GM06990 (cell line): ENCODE results near the gene DEK.
A peak's percentile ranks its signal among the peaks of the same experiment; 100 is the strongest.
"Not testable (repeated sequence)": the region's sequence is repeated elsewhere in the genome, so short reads cannot be mapped to it uniquely, and the experiment has no call there.

Experiments
- DNase-seq: peaks from one replicate; pipeline ENCODE4 v3.0.0-alpha.2; 2011; ENCODE audit not compliant: insufficient read length; ENCODE audit errors: extremely low read depth
- H3K27me3 ChIP-seq: replicated peaks from 2 replicates; pipeline ENCODE4 v1.6.0; 2011; ENCODE audit warnings: low read length; ENCODE audit not compliant: control insufficient read depth, insufficient read depth
- H3K36me3 ChIP-seq: 2 replicates; pipeline ENCODE4 v1.5.1; 2011; ENCODE audit warnings: low read length; ENCODE audit not compliant: control insufficient read depth, insufficient read depth
- H3K4me3 ChIP-seq: replicated peaks from 2 replicates; pipeline ENCODE4 v1.5.1; 2011; ENCODE audit warnings: low read depth, mild to moderate bottlenecking, control low read depth, low read length
- TF ChIP-seq, protein P1 (sequence below): IDR thresholded peaks from 2 replicates; pipeline ENCODE4 v1.5.1; 2011; ENCODE audit warnings: low read length, control low read depth, mild to moderate bottlenecking, inconsistent platforms; ENCODE audit not compliant: insufficient read depth, poor library complexity, severe bottlenecking

DEK gene, protein sequence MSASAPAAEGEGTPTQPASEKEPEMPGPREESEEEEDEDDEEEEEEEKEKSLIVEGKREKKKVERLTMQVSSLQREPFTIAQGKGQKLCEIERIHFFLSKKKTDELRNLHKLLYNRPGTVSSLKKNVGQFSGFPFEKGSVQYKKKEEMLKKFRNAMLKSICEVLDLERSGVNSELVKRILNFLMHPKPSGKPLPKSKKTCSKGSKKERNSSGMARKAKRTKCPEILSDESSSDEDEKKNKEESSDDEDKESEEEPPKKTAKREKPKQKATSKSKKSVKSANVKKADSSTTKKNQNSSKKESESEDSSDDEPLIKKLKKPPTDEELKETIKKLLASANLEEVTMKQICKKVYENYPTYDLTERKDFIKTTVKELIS

DNA sequence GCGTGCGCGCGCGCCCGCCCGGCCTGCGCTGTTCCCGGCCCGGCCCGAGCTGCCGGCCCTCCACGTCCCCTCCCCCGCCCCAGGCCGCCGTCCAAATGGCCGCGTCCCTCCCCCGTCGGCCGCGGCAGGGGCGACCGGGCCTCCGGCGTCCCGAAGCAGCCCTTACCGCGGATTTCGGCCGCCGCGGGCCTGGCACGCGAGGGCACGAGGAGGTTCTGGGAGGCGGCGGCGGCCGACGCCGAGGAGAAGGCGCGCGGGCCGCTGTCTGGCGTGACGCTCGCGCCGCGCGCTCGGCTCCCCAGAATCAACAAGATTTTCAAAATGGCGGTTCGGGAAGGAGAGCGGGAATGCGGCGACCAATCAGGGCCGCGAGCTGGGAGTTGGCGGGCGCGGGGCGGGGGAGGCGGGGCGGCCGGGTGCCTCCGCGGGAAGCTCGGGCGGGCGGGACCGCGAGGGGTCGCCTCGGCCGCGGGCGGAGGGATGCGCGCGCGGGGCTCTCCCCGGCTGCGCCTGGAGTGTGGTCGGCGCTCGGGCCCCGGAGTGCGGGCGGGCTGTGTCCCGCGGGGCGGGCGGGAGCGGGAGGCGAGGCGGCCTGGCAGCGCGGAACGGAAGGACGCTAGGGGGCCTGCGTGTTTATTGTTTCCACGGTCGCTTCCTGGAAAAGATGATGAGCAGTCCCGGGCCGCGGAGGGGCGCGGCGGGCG lies at the start of gene DEK:
Gene DEK (minus strand): TSS at position 312 of the 704 bp plus-strand sequence. CDS start 543 bp downstream, outside the sequence.
- Histone ChIP-seq H3K4me3 (peak within 1 kb of the TSS; percentile 71), H3K27me3 (no peaks in the 10 kb centered on the region), H3K36me3 (0 out of 2 replicates have a peak, but pooled peaks cover 1% of the 10 kb centered on the region)
- TF ChIP-seq, protein P1, sequence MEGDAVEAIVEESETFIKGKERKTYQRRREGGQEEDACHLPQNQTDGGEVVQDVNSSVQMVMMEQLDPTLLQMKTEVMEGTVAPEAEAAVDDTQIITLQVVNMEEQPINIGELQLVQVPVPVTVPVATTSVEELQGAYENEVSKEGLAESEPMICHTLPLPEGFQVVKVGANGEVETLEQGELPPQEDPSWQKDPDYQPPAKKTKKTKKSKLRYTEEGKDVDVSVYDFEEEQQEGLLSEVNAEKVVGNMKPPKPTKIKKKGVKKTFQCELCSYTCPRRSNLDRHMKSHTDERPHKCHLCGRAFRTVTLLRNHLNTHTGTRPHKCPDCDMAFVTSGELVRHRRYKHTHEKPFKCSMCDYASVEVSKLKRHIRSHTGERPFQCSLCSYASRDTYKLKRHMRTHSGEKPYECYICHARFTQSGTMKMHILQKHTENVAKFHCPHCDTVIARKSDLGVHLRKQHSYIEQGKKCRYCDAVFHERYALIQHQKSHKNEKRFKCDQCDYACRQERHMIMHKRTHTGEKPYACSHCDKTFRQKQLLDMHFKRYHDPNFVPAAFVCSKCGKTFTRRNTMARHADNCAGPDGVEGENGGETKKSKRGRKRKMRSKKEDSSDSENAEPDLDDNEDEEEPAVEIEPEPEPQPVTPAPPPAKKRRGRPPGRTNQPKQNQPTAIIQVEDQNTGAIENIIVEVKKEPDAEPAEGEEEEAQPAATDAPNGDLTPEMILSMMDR, result peak; percentile 50
- peak; percentile 85 for DNase-seq

DNA sequence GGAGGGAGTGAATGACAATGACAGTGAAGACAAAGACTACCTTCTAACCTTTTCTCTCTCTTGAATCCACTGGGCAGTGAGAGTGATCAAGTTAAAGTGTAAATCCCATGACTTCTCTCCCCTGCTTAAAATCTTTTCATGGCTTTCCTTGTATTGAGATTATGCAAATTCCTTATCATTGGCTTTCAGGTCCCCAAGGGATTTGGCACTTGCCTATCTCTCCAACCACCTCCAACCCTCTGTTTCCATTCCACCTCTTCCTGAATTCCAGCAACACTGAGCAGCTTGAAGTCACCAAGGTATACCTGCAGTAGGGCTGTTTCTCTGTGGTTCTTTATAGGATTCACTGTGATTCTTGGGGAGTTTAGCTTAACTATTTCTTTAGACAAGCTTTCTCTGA lies 48.0 kb upstream of the DEK start:
- Histone ChIP-seq H3K36me3 (no peaks in the 10 kb centered on the region), H3K4me3 (no peak overlapping the region), H3K27me3 (no peaks in the 10 kb centered on the region)
- no peak for DNase-seq
- TF ChIP-seq, protein P1, result no peak

GRCh38 chr6:18310010-18310409 lies 45.7 kb upstream of the DEK start:
- DNase-seq, H3K36me3 ChIP-seq, H3K27me3 ChIP-seq, H3K4me3 ChIP-seq: not testable (repeated sequence)

GRCh38 chr6:18309046-18309445 lies 44.7 kb upstream of the DEK start:
- H3K27me3 ChIP-seq, result no peaks in the 10 kb centered on the region
- no peak for DNase-seq
- H3K36me3 ChIP-seq, result no peaks in the 10 kb centered on the region
- TF ChIP-seq, protein P1, result no peak
- H3K4me3 ChIP-seq, result no peak overlapping the region

DNA sequence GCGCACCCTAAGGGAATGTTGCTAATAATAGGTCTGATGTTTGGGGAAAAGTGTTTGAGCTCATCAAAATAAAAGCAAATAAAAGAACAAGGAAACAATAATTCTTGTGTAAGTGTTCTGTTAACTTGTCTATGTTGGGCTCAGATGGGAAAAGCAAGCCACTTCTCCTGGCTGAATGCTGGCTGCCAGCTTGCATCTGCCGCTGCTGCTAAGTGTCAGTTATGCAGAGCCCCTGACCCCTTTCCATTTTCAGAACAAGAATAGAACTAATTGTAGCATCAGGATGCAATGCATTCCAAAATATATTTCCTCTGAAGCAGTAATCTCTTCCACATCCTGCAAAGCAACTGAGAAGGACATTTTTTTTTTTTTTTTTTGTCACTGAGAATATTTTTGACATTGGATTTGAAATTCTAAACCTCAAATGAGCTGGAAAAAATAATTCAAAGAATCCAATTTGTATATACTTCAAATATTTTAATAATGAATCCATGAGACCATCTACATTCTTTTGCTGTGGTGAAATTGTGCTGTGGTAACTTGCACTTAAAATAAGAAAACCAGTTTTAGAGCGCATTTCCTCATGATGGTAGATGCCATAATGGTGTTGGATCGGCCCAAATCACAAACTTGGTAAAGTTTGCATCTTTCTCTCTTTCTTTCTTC lies 43.9 kb upstream of the DEK start:
- DNase-seq, result no peak
- Histone ChIP-seq H3K27me3 (no peaks in the 10 kb centered on the region), H3K4me3 (no peak overlapping the region), H3K36me3 (no peaks in the 10 kb centered on the region)
- TF ChIP-seq, protein P1, result no peak

DNA sequence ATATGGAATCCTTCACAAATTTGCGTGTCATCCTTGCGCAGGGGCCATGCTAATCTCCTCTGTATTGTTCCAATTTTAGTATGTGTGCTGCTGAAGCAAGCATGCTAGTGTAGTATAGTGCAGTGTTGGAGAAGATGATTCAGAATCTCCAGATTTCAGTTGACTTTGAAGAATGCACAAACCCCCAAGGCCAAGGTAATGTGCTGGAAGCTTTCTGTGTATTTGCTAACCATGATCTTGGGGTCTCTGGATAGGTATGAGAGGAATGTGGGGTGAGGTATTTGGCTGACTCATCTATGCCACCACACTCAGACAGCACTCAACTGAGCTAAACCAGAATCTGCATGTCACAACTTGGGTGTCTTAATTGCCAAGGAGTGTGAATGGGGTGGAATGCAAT lies 42.6 kb upstream of the DEK start:
- no peaks in the 10 kb centered on the region for H3K27me3 ChIP-seq
- DNase-seq, result no peak
- TF ChIP-seq, protein P1, result no peak
- H3K4me3 ChIP-seq, result no peak overlapping the region
- H3K36me3 ChIP-seq, result no peaks in the 10 kb centered on the region
